IMR-90 (cell line): ENCODE results near the gene AKT2. TPM values are rescaled to one million over a fixed set of nuclear protein-coding genes. Genes with fewer than 3 reads are reported as not detected.
A peak's percentile ranks its signal among the peaks of the same experiment; 100 is the strongest.

Experiments used
- ATAC-seq: fragments of 200-7000 bp; cut with Tn5 transposase; 2 replicates; pipeline ENCODE4 v1.9.1; 2020; ENCODE audit warnings: low read depth, mild to moderate bottlenecking, moderate library complexity
- BruUV-seq: library from RNA; stranded (reverse); fragments of 400-500 nt; replicated peaks from 2 replicates; lab custom pipeline; 2021; lab: Mats Ljungman, UMichigan
- CTCF ChIA-PET: fragments of 300-600 bp; formaldehyde crosslinking; extraction: SDS; loops from one replicate; lab custom pipeline; 2021; ENCODE audit warnings: antibody characterized with exemption; lab: Yijun Ruan, JAX
- POLR2A ChIA-PET: fragments of 300-600 bp; sonication (Branson Sonifier 250); formaldehyde crosslinking; loops from one replicate; lab custom pipeline; 2022; ENCODE audit warnings: antibody characterized with exemption; ENCODE audit not compliant: unreplicated experiment; lab: Charles Lee
- DNase-seq: peaks from one replicate; pipeline ENCODE4 v3.0.0; 2013
- H2AFZ ChIP-seq: replicated peaks from 2 replicates; pipeline ENCODE3; 2013; ENCODE audit warnings: low read length, mild to moderate bottlenecking; ENCODE audit not compliant: poor library complexity
- H2AK5ac ChIP-seq: 2 replicates; pipeline ENCODE4 v1.6.1; 2013; ENCODE audit warnings: low read depth, low read length, inconsistent platforms
- H2AK9ac ChIP-seq: replicated peaks from 2 replicates; pipeline ENCODE3; 2013; ENCODE audit warnings: mild to moderate bottlenecking, low read depth, low read length, moderate library complexity; ENCODE audit not compliant: poor library complexity
- H2BK120ac ChIP-seq: 2 replicates; pipeline ENCODE4 v1.6.1; 2013; ENCODE audit warnings: low read depth, low read length, inconsistent platforms
- H2BK15ac ChIP-seq: 3 replicates; pipeline ENCODE4 v1.6.1; 2013; ENCODE audit warnings: low read depth, low read length, inconsistent platforms
- H2BK20ac ChIP-seq: 2 replicates; pipeline ENCODE4 v1.6.1; 2013; ENCODE audit warnings: low read depth, mild to moderate bottlenecking, inconsistent platforms, low read length, moderate library complexity
- H2BK5ac ChIP-seq: 2 replicates; pipeline ENCODE4 v1.6.1; 2013; ENCODE audit warnings: mild to moderate bottlenecking, low read depth, low read length, inconsistent platforms; ENCODE audit not compliant: poor library complexity, severe bottlenecking
- H3K14ac ChIP-seq: replicated peaks from 2 replicates; pipeline ENCODE4 v1.6.1; 2013; ENCODE audit warnings: low read depth, low read length, inconsistent platforms
- H3K18ac ChIP-seq: 2 replicates; pipeline ENCODE4 v1.6.1; 2013; ENCODE audit warnings: low read depth, low read length, control low read depth
- H3K23ac ChIP-seq: 2 replicates; pipeline ENCODE4 v1.6.1; 2013; ENCODE audit warnings: low read depth, low read length, inconsistent platforms
- H3K27ac ChIP-seq: 2 replicates; pipeline ENCODE4 v1.5.1; 2013; ENCODE audit warnings: mild to moderate bottlenecking, control low read depth, low read length; ENCODE audit not compliant: insufficient read depth
- H3K27me3 ChIP-seq: 2 replicates; pipeline ENCODE4 v1.6.1; 2013; ENCODE audit warnings: low read length; ENCODE audit not compliant: control insufficient read depth, insufficient read depth
- H3K36me3 ChIP-seq: 2 replicates; pipeline ENCODE4 v1.6.1; 2013; ENCODE audit warnings: low read length, mixed read lengths; ENCODE audit not compliant: control insufficient read depth, insufficient read depth
- H3K4ac ChIP-seq: 2 replicates; pipeline ENCODE4 v1.6.1; 2013; ENCODE audit warnings: low read depth, low read length, inconsistent platforms
- H3K4me1 ChIP-seq: 2 replicates; pipeline ENCODE4 v1.6.1; 2013; ENCODE audit warnings: low read length, mixed read lengths; ENCODE audit not compliant: control insufficient read depth, insufficient read depth
- H3K4me2 ChIP-seq: 2 replicates; pipeline ENCODE4 v1.6.1; 2013; ENCODE audit warnings: low read depth, mild to moderate bottlenecking, control low read depth, low read length, moderate library complexity
- H3K4me3 ChIP-seq: 2 replicates; pipeline ENCODE4 v1.5.1; 2013; ENCODE audit warnings: low read depth, mild to moderate bottlenecking, control low read depth, low read length, moderate library complexity; ENCODE audit not compliant: insufficient read depth
- H3K56ac ChIP-seq: 2 replicates; pipeline ENCODE4 v1.6.1; 2013; ENCODE audit warnings: low read length, inconsistent platforms; ENCODE audit not compliant: insufficient read depth; ENCODE audit errors: extremely low read depth
- H3K79me1 ChIP-seq, 2 experiments: 2 replicates each; pipeline ENCODE4 v1.6.1; 2013; ENCODE audit warnings: low read length in 2 of 2, inconsistent platforms in 1 of 2, low read depth in 1 of 2
- H3K9ac ChIP-seq: 2 replicates; pipeline ENCODE4 v1.6.1; 2013; ENCODE audit warnings: low read depth, low read length, control low read depth
- H3K9me1 ChIP-seq: 2 replicates; pipeline ENCODE4 v1.6.1; 2013; ENCODE audit warnings: low read length, inconsistent platforms; ENCODE audit not compliant: insufficient read depth
- H3K9me3 ChIP-seq: 2 replicates; pipeline ENCODE4 v1.6.1; 2013; ENCODE audit warnings: low read length; ENCODE audit not compliant: control insufficient read depth, insufficient read depth
- H4K20me1 ChIP-seq: 2 replicates; pipeline ENCODE4 v1.6.1; 2013; ENCODE audit warnings: low read length, inconsistent platforms; ENCODE audit not compliant: insufficient read depth
- H4K5ac ChIP-seq: 2 replicates; pipeline ENCODE4 v1.6.1; 2013; ENCODE audit warnings: mild to moderate bottlenecking, low read depth, low read length, control low read depth
- H4K8ac ChIP-seq, 2 experiments: 2 replicates each; pipeline ENCODE4 v1.6.1; 2013; ENCODE audit warnings: low read depth in 2 of 2, low read length in 2 of 2, control low read depth in 1 of 2, inconsistent platforms in 1 of 2
- H4K91ac ChIP-seq: 2 replicates; pipeline ENCODE4 v1.6.1; 2013; ENCODE audit warnings: low read depth, low read length, inconsistent platforms; ENCODE audit not compliant: insufficient read depth
- CHD1 ChIP-seq: IDR thresholded peaks from 2 replicates; pipeline ENCODE4 v1.6.1; 2012; ENCODE audit warnings: low read depth, low read length, improper control_type of control experiment
- USF2 ChIP-seq: fragments of 150-350 bp; IDR thresholded peaks from 2 replicates; pipeline ENCODE4 v1.6.1; 2017; ENCODE audit warnings: mild to moderate bottlenecking, antibody characterized with exemption, low read length, low read depth
- WGBS, 2 experiments: methylation state at CpG; one replicate each; pipeline versions ENCODE4 v1.1.5 to v1.1.7; 2013; ENCODE audit warnings: missing lambda C conversion rate in 2 of 2; ENCODE audit not compliant: insufficient read length in 1 of 2; ENCODE audit errors: extremely low coverage in 2 of 2; 5-methylcytosine and 5-hydroxymethylcytosine counted together
- dilution Hi-C: fragments of 300-500 bp; cut with HindIII; formaldehyde crosslinking; loops from one replicate; pipeline ENCODE4 v1.14.3; 2018; ENCODE audit warnings: low sequenced_read_pairs; ENCODE audit not compliant: unreplicated experiment
- in situ Hi-C: fragments of 300-500 bp; cut with MboI; formaldehyde crosslinking; loops from 3 replicates; pipeline ENCODE4 v1.14.3; 2019; ENCODE audit warnings: low sequenced_read_pairs, inconsistent platforms, mixed read lengths
- intact Hi-C: fragments of 100-400 bp; cut with micrococcal nuclease; formaldehyde crosslinking; loops from 2 replicates; pipeline ENCODE4 v1.10.0; 2022
- polyA plus RNA-seq, 3 experiments: library from polyadenylated mRNA; depleted of rRNA; stranded (reverse); fragments of >200 nt; gene quantifications; 2 replicates each; pipeline ENCODE4 v1.2.3, GENCODE V29; 2012; ENCODE audit warnings: low replicate concordance in 1 of 3
- total RNA-seq: library from RNA; depleted of rRNA; stranded (reverse); fragments of >200 nt; gene quantifications from 2 replicates; pipeline ENCODE4 v1.2.3, GENCODE V29; 2012

The AKT2 gene
- total and polyA plus RNA-seq, 2 of the 4 experiments (the other 2 are of a cell fraction): 61.5 to 104 TPM

GRCh38 chr19:40284251-40284500 is 969 bp downstream of the AKT2 start:
- Histone ChIP-seq H3K9me3 (no peaks in the 10 kb centered on the region), H3K4me1 (peaks cover 24% of the 10 kb centered on the region), H3K27ac (peak overlapping the region; percentile 88), H3K9me1 (peaks cover 15% of the 10 kb centered on the region), H4K8ac (peak overlapping the region; percentile 71 to 73; a peak in 2 of 4 replicates), H3K23ac (peak overlapping the region; percentile 85), H2BK15ac (peak overlapping the region; percentile 19; the same call in 1 of the 3 replicates), H3K36me3 (no peaks in the 10 kb centered on the region), H3K14ac (peak overlapping the region; percentile 95), H4K5ac (peak overlapping the region; percentile 17), H2BK120ac (no peak overlapping the region; the same call in 1 of the 2 replicates), H3K9ac (peak overlapping the region; percentile 98), H3K18ac (peak overlapping the region; percentile 9; the same call in 1 of the 2 replicates), H4K20me1 (peaks cover 51% of the 10 kb centered on the region), H3K4ac (peak overlapping the region; percentile 78), H3K4me3 (peak overlapping the region; percentile 96), H3K56ac (peak overlapping the region; percentile 91; the same call in 1 of the 2 replicates), H3K4me2 (peak overlapping the region; percentile 94), H4K91ac (peak overlapping the region; percentile 66; the same call in 1 of the 2 replicates), H2AFZ (peak overlapping the region; percentile 96), H2BK20ac (no peak overlapping the region), H3K79me1 (peaks cover 8 to 60% of the 10 kb centered on the region in 2 experiments; a peak in 3 of 4 replicates), H2AK9ac (peak overlapping the region; percentile 98), H3K27me3 (no peaks in the 10 kb centered on the region), H2AK5ac (peak overlapping the region; percentile 93), H2BK5ac (peak overlapping the region; percentile 93)
- in situ Hi-C loops (no loop called here), intact Hi-C loops (no loop called here), dilution Hi-C loops (no loop called here)
- DNase-seq: no peak
- TF ChIP-seq CHD1 (no peak), USF2 (no peak)
- BruUV-seq: no TSS peak
- ChIA-PET POLR2A (no interaction called here), CTCF (interaction anchor here (0.5 to 0.6 kb wide), 2 partner anchors 10 to 875 kb away, joined by 3 to 4 read pairs; no protein-coding TSS in a partner anchor)
- 0% methylated on average over 2 of the region's 4 CpGs; no CpG with 5 or more reads in 1 of the 2 experiments for WGBS, 2 experiments
- peak; percentile 0; the same call in 1 of the 2 replicates for ATAC-seq
